ENCODE results near the gene TDRD9.

The TDRD9 gene

GRCh38 chr14:104066719-104067295 is 138.6 kb downstream of the TDRD9 start:
- DNase-seq: no peak

DNA sequence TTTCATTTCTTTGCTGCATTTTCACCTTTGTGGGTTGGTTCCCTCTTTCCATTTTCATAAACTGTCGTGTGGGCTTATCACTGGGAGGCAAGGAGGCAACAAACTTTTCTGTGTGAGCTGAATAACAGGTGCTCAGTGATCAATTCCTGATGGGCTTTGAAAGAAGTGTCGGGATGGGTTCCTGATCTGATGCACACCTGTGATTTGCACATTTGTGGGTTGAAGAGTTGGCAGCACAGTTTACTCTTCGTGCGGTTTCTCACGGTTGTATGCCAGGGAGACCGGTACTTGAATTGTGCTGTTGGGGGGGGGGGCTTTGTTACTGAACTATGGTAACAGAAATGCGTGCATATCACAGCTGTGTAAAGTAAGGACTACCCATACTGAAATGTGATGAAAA is 141.3 kb downstream of the TDRD9 start:
- no peak for DNase-seq

DNA sequence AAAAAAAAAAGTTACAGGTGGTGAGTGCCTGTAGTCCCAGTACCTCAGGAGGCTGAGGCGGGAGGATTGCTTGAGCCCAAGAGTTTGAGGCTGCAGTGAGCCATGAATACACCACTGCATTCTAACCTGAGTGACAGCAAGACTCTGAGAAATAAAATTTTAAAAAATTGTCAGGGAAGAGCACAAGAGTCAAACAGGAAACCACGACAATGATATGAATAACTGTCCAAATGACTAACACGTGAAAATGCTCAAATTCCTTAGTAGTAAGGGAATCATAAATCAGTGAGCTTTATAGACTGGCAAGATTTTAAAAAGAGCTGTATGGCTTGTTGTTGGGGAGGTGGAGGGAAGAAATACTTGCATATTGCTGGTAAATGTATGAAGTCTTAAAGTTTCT is 144.3 kb downstream of the TDRD9 start:
- DNase-seq: no peak

- no peak for DNase-seq
Measured at GRCh38 chr14:104073764-104074163, 145.5 kb downstream of the TDRD9 start.

DNA sequence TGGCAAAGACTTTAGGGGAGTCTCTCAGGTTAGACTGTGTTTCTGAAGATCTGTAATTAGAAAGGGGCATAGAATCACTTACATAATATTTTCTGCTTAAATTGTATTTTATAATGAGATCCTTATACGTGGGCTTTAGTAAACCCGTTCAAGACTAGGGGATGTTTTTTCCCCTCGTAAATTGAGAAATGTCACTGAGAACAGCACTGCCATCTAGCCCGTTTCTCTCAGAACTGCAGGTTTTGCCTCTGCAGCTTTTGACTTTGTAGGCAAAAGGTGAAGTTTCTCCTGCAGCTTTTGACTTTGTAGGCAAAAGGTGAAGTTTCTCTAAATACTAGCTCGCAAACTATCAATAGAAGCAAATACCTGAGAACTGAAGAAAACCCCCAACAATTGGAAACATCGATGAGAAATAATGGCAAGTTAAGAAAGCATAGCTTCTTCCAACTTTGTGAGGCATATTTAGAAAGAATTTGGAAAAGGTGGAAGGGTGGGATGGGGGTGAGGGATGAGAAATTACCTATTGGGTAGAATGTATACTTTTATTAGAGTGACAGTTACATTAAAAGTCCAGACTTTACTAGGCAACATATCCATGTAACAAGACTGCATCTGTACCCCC is 147.4 kb downstream of the TDRD9 start:
- DNase-seq: no peak

DNA sequence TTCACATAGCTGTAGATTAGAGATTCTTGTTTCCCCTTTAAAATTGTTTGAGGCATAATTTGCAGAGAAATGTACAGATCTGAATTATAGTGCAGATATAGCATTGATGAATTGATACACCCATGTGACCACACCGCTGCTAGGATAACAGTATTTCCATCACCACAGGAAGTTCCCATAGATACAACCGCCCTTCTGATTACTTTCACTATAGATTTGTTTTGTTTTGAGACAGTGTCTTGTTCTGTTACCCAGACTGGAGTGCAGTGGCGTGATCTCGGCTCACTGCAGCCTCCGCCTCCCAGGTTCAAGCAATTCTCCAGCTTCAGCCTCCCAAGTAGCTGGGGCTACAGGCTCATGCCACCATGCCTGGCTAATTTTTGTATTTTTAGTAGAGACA is 148.5 kb downstream of the TDRD9 start:
- DNase-seq: no peak

DNA sequence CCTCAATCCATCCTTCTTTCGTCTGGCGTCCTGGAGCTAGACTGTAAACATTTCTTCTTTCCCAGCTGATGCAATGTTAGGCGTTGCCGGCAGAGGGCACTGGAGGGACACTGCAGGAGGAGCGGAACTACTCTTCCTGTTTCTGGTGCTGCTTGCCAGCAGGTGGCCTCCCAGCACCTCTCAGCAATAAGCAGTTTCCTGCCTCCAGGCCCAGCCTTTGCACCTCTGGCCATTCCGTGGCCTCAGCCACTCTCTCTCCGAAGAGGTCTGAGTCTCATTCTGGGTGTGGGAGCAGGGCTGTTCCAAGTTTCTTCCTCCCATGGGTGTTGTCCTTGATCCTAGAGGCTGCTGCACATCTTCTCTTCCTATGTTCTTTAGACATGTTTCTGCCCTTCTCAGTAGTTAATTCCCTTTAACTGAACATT is 149.8 kb downstream of the TDRD9 start:
- peak in 56 of 58 donors; percentile 21 to 92 (median 72) for DNase-seq

DNA sequence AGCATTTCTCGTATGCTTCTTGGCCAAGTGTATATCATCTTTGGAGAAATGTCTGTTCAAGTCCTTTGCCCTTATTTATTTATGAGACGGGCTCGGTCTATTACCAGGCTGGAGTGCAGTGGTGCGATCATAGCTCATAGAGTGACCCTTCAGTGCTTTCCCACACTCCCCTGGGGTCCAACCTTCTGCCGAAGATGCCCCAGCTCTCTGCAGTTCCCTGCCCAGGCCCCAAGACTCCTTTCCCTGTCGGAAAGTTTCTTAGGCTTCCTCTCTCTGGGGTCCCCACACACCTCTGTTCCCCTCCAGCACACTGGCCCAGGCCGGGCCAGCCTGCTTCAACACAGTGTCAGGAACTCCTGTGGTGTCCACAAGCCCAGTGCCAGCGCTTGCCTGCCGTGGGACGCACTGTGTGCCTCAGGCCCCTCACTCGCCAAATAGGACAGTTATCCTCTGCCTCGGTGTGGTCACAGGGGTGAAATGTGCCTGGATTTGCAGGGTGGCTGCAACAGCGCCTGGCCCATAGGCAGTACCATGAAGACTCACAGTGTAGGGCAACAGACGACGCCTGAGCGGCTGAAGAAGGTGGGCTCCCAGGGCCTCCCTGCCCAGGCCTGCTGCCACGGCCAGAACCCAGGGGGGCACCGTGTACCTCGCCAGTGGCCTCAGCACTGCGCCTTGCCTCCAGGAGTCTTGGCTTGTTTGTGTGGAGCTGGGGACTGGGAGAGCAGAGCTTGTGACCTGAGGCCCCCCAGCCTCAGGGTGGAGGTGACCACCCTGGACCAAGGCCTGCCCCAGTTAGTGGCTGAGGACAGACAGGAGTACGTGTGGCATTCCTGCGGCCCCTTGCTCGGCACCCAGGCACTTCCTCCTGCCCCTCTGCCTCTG is 152.4 kb downstream of the TDRD9 start:
- no peak for DNase-seq

- no peak for DNase-seq
Measured at GRCh38 chr14:104081261-104081835, 153.1 kb downstream of the TDRD9 start.

- DNase-seq: no peak
Measured at GRCh38 chr14:104081951-104082464, 153.8 kb downstream of the TDRD9 start.

DNA sequence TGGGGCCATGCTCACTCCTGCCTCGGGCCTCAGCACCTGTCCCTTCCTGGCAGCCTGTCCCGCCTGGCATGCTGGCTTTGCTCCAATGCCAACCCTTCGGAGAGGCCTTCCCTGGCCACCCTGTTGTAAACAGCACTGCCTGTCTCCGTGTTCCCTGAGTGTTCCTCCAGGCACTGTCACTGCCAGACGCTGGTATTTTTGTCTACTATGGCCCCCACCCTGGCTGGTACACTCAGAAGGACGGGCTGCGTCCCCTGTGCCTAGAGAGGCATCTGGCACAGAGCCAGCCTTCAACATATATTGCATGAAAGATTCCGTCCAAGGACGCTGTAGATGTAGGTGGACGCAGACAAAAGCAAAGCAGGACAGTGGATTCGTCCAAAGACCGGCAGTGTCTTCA is 154.6 kb downstream of the TDRD9 start:
- DNase-seq: no peak

DNA sequence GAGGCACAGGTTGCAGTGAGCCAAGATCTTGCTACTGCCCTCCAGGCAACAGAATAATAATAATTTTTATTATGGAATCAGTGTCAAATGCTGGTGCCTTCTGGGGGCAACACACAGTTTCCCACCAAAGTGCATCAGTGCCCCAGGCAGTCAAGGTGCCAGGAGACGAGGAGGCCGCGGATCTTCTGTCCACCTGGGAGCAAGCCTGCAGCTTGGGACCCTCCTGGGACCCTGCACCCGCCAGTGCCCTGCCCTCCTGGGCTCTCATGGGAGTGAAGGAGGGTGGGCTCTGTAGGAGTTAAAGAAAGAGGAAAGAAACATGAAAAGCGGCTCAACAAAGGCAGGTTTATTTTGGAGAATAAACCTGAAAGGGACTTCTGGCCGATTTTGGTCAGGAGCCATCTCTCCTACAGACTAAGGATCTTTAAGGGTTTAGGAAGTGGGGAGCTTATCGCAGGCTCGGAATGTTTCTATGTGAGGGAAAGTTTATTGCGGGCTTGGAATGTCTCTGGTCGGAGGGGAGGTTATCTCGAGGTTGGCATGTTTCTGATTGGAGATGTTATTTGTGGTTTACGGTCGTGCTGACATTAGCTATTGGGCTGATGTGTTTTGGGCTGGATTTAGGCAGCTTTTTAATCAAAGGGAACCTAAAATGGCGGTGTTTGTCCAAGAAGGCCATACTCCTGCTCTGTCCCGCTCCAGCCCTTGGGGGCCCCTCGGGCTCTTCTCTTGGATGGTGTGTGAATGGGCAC is 156.2 kb downstream of the TDRD9 start:
- DNase-seq: no peak

GRCh38 chr14:104085032-104085888 is 157.0 kb downstream of the TDRD9 start, which contains the start of gene ASPG:
TSS of gene ASPG (plus strand) at chr14:104085700. CDS start at chr14:104085771, 71 bp downstream.
- DNase-seq: peak in 1 of 58 donors; percentile 70

GRCh38 chr14:104085889-104086201 is 157.6 kb downstream of the TDRD9 start:
- no peak for DNase-seq

DNA sequence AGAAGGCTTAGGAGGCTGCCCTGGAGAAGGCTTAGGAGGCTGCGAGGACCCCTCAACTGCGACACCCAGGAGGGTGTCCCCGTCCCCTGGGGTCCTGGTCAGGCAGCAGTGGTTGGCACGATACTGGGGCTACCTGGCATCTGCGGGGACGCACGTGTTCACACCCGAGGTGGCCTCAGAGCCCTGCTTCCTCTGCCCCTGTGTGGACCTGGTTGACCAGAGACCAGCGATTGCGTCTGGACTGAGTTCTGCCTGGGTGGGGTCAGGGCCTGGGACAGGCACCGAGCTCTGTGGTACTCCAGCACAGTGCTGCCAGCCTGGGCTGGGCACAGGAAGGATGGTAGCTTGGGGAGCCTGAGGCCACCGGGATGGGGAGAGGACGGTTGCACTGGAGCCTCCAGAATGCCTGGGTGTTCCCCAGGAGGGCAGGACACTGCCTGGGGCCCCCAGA is 158.0 kb downstream of the TDRD9 start:
- DNase-seq: no peak

- DNase-seq: no peak
Measured at GRCh38 chr14:104086661-104087461, 158.6 kb downstream of the TDRD9 start.

- no peak for DNase-seq
Measured at GRCh38 chr14:104087505-104087904, 159.2 kb downstream of the TDRD9 start.

GRCh38 chr14:104087981-104088850 is 160.0 kb downstream of the TDRD9 start:
- no peak for DNase-seq
